Measurements from ENCODE around the gene MRPS10. TPM values are rescaled to one million over a fixed set of nuclear protein-coding genes. Genes with fewer than 3 reads are reported as not detected.

MRPS10 gene
- total and polyA plus RNA-seq, 2 donors (not counting 1 experiment from before 2014, with no cell fraction given), result 10.5 to 26.4 TPM

- CTCF ChIA-PET, result interaction anchor here (1.0 to 1.1 kb wide), 2 partner anchors 12 to 357 kb away, joined by 3 to 5 read pairs; no protein-coding TSS in a partner anchor
- H3K27ac Mint-ChIP-seq, result no peak overlapping the region
Observed at GRCh38 chr6:42190554-42191183, 27.0 kb downstream of the MRPS10 start.

More at GRCh38 chr6:42190554-42191183, 27.0 kb downstream of the MRPS10 start:
- Histone ChIP-seq H3K9me3 (ENCODE audit: control extremely low read depth in 1 of 3, control insufficient read depth in 2 of 3, insufficient read depth in 1 of 3, low read length in 2 of 3) (no peaks in the 10 kb centered on the region), H3K27me3 (replicated peaks in 1 of 4; ENCODE audit: control extremely low read depth in 1 of 4, control insufficient read depth in 3 of 4, insufficient read depth in 4 of 4, low read length in 3 of 4) (no peaks in the 10 kb centered on the region), H3K4me2 (replicated peaks; ENCODE audit: low read depth, low read length, poor library complexity, severe bottlenecking) (no peak overlapping the region), H2AFZ (ENCODE audit: insufficient read depth, low read depth, low read length, poor library complexity, severe bottlenecking) (no peak overlapping the region), H3K27ac (ENCODE audit: low read length in 2 of 2) (no peak overlapping the region), H4K20me1 (ENCODE audit: control insufficient read depth, insufficient read depth, low read length, poor library complexity, severe bottlenecking) (no peaks in the 10 kb centered on the region), H3K4me3 (ENCODE audit: control extremely low read depth in 1 of 5, extremely low read depth in 1 of 5, insufficient read depth in 1 of 5, low read depth in 2 of 5, low read length in 4 of 5) (no peak overlapping the region), H3K36me3 (replicated peaks in 1 of 2; ENCODE audit: control extremely low read depth in 1 of 2, control insufficient read depth in 1 of 2, extremely low read depth in 1 of 2, insufficient read depth in 2 of 2, low read length in 1 of 2) (no peaks in the 10 kb centered on the region), H3K4me1 (ENCODE audit: control insufficient read depth in 2 of 2, insufficient read depth in 2 of 2, low read length in 2 of 2) (no peaks in the 10 kb centered on the region), H3K9ac (ENCODE audit: low read length) (no peak overlapping the region), H3K79me2 (ENCODE audit: control insufficient read depth, insufficient read depth, low read length) (no peaks in the 10 kb centered on the region)
- POLR2A ChIA-PET, result no interaction called here
- DNase-seq, result no peak
- 86% methylated on average over 5 of the region's 5 CpGs for WGBS (ENCODE audit: insufficient coverage)
- Mint-ChIP-seq H3K4me3 (no peak overlapping the region), H3K4me1 (no peaks in the 10 kb centered on the region), H3K27me3 (no peaks in the 10 kb centered on the region), H3K9me3 (ENCODE audit: insufficient read depth) (no peaks in the 10 kb centered on the region)
- intact Hi-C loops (cut with micrococcal nuclease), result no loop called here
- TF ChIP-seq CTCF (IDR thresholded peaks at IDR 0.05) (no peak), EZH2 (IDR thresholded peaks at IDR 0.05; ENCODE audit: borderline replicate concordance, insufficient read depth, low read depth, low read length, poor library complexity, severe bottlenecking) (no peak)
- ATAC-seq (ENCODE audit: low read depth), result no peak
